ENCODE measurements around the gene BABAM2.
"Not testable (repeated sequence)": the region's sequence is repeated elsewhere in the genome, so short reads cannot be mapped to it uniquely, and the experiment has no call there.

BABAM2 gene

DNA sequence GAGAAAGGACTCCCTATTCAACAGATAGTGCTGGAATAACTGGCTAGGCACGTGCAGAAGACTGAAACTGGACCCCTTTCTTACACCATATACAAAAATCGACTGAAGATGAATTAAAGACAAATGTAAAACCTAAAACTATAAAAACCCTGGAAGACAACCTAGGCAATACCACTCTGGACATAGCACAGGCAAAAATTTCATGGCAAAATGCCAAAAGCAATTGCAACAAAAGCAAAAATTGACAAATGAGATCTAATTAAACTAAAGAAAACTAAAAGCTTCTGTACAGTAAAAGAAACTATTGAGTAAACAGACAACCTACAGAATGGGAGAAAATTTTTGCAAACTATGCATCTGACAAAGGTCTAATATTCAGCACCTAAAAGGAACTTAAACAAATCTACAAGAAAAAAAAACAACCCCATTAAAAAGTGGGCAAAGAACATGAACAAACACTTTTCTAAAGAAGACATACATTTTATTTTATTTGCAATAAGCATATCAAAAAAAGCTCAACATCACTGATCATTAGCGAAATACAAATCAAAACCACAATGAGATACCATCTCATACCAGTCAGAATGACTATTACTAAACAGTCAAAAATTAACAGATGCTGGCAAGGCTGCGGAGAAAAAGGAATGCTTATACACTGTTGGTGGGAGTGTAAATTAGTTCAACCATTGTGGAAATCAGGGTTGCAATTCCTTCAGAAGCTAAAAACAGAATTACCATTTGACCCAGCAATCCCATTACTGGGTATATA lies 8.5 kb upstream of the BABAM2 start:
- DNase-seq: not testable (repeated sequence)

DNA sequence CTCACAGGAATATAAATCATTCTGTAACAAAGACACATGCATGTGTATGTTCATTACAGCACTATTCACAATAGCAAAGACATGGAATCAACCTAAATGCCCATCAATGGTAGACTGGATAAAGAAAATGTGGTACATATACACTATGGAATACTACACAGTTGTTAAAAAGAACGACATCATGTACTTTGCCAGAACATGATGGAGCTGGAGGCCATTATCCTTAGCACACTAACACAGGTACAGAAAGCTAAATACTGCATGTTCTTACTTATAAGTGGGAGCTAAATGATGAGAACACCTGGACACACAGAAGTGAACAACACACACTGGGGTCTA lies 8.0 kb upstream of the BABAM2 start:
- DNase-seq: not testable (repeated sequence)

DNA sequence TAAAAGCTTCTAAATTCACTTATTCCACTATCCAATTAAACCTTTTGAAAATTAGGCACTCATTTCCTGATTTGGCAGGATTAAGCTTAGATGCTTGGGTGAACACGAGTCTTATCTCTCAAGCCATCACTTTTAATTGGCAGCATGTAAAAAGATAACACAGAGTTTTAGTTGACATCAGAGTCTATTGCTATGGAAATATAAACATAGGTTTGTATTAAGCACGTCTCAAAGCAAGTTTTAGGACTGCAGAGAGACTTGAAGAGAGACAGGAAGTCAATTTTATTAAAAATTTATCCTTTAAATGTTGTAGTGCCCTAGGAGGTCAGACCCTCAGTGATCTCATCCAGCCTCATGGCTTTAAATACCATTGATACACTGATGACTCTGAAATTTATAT lies 5.9 kb upstream of the BABAM2 start:
- DNase-seq: no peak

DNA sequence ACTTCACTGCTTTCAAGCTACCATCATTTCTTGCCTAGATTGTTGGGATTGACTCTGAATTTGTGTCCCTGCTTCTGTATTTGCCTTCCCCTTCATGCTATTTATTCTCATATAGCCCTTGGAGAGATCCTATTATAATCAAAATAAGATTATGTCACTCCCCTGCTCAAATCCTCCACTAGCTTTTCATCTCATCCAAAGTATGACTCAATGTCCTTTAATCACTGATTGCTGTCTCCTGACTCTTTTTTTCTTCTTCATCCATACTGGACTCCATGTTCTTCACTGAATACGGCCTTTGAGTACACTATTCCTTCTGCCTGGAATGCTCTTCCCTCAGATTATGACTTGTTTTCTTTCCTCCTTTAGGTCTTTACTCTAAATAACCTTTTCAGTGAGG lies 5.3 kb upstream of the BABAM2 start:
- DNase-seq: no peak

DNA sequence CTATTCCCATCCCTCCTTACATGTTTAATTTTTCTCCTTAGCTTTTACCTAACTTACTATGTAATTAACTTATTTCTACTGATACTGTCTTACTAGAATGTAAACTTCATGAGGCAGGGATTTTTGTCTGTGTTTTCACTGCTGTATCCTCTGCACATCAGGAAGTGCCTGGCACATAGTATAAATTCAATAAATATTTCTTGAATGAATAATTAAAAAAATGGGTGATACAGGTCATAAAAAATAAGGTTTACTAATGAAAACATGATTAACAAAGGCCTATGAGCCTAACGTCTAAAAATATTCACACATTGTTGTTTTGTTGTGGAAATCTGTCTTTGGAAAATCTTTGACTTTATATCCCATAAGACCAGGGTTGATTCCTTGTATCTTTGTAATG lies 4.9 kb upstream of the BABAM2 start:
- no peak for DNase-seq

DNA sequence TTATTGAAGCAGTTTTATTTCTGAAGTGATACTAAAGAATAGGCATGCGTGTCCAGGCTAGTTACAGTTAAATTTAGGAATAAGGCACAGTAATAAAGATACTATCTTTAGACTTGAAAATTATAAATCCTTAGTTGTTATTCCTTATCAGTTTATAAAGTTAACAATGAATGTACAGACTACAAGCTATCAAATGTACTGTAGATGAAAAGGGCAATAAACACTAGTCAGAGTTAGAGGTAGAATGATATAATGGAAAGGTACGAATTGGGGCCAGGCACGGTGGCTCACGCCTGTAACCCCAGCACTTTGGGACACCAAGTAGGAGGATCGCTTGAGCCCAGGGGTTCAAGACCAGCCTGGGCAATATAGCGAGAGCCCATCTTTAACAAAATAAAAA lies 4.2 kb upstream of the BABAM2 start:
- no peak for DNase-seq

DNA sequence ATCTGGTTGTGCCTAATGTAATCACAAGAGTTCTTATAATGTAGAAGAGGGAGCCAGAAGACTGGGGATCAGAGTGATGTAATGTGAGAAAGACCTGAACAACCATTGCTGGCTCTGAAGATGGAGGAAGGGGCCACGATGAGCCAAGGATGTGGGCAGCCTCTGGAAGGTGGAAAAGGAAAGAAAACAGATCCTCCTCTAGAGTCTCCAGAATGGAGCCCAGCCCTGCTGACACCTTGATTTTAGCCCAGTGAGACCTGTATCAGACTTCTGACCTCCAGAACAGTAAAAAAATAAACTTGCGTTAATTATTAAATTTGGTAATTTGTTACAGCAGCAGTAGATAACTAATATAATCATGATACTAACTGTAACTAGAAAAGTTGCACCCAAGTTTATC lies 3.4 kb upstream of the BABAM2 start:
- DNase-seq: no peak

DNA sequence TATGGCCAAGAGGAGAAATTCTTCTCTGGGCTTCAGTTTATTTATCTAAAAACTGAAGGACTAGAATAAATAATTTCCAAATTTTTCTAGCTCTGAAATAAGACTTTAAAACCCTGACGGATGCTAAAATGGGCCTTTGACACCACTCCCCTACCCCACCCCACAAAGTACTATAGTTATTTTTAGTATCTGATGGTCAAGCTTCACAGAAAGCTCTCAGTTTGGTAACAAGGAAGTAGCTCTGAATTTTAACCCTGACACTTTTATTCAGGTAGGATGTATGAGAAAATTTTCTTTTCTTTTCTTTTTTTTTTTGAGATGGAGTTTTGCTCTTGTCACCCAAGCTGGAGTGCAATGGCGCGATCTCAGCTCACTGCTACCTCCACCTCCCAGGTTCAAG lies 2.7 kb upstream of the BABAM2 start:
- no peak for DNase-seq

DNA sequence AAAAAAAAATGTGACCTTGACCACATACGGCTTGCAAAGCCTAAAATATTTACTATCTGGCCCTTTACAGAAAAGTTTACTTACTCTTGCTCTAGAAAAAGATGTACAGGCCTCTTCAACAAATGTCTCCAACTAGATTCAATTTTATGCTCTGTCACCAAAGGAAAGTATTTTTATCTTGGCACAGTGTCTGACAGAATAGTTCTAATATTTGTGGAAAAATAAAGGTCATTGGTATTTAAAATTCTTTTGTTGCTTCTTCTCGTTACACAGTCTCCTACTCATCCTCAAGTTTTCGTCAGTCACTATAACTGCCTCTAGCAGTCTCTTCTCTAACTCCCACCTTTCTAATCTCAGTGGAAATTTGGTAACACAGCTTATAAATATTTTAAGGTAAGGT lies 1.7 kb upstream of the BABAM2 start:
- no peak for DNase-seq

DNA sequence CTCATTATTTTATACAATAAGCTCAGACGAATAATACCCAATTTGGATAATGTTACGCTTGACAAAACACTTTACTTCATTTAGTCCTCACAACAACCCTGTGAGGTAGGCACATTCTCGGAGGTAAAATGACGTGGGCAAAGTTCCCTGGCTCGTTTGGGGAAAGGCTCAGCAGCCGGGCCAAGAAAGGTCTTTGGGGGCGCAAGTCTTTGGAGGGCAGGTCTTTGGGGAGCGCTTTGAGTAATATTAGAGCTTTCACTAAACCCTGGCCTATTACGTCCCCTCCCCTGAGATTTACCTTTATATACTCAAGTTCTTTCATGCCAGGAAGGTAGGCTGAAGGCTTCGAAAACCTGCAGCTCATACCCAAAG lies 769 bp upstream of the BABAM2 start:
- no peak for DNase-seq

DNA sequence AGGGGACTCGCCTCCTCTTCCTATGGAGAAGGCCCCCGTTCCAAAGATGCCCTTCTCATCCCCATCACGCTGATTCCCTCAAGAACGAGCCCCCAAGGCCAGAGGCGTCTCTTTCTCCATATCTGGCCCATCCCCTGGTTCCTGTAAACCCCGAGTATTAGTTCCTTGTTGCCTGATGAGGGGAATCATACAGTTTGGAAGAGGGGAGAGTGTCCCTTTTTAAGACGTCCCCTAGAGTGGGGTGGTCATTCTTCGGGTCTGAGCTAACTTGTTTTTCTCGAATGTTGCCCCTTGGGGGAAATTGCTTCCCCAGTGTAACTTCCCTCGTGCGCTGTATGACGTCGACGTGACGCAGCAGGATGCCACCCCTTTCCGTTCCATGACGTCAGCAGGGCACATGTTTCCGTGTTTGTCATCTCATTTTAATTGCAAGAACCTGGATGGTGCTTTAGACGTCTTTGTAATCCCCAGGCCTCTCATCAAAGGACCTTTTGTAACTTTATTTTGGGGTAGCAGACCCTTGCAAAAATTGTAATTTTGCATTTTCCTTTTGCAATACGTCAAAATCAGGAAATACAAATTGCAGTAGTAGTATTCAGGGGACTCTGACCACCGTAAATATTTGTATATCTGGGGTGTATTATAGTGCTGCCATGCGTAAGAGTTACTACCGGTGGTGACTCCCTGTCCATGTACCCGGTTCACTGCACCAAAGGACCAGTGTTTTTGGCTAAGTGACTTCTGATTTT lies 569 bp downstream of the BABAM2 start:
- DNase-seq: no peak

DNA sequence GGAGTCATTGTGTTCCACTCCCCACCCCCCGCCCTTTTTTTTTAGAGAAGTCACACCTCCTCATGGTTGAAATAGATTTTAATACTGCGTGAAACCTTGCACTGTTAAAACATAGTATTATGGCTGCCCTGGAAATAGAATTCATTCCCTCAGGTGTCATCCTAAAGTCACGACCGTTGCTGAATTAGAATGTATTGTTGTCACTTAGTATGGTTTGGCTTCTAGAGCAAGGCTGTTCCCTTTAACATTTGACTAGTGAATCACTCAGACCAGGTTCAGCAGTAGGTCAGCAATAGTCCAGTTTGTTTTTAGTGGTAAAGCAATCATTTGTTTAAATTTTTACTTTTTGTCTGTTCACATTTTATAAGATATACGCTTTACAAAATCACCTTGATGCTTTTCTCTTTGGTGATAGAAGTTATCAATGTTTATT lies 1.2 kb downstream of the BABAM2 start:
- DNase-seq: no peak

DNA sequence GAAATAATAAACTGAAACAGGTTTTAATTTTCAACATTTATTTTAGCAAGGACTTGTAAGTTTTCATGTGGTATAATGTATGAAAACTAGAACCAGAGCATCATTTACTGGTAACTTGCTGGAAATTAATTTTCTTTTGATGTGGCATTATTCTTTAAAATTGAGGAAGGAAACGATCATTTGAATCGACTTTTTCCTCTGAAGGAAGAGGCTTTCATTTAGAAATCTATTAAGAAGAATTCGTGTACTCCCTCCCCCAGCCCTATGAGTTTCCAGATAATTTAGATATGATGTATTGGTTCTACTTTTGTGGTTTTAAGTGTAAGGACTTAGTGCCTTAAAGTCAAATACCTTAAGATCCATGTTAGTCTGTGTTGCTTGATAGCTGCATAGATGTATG lies 2.5 kb downstream of the BABAM2 start:
- DNase-seq: no peak

DNA sequence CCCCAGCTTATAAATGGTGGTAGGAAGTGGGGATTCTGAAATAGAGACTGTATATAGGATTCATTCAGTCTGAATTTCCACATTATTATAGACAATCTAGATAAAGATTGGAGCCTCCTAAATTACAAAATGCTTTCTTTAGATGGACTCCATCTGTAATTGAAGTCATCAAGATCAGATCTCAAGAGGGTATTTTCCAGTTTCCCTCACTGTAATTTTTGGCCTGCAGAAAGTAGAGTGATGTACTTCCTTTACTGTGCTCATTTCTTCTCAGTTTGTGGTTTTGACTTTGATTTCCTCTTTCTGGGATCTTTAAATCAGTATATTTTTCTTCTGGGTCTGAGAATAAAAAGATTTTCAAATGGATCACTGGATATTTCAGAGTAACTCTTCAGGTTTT lies 7.2 kb downstream of the BABAM2 start:
- no peak for DNase-seq

DNA sequence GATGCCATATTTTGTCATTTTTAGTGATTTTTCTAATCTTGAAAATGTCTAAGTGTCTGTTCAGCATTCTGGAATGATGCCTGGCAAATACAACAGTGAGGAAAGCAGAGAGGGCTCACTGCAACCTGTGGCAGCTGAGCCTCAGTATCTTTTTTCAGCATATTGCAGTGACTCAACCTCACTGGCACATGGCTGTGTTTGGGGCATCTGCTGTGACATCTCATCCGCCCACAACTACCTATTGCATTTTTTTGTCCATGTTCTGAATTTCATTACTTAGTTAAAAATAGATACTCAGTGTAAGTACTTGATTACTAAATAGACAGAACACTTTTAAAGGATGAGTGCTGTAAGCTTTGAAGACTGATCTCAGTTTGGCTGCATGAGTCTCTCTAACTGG lies 10.7 kb downstream of the BABAM2 start:
- DNase-seq: no peak

DNA sequence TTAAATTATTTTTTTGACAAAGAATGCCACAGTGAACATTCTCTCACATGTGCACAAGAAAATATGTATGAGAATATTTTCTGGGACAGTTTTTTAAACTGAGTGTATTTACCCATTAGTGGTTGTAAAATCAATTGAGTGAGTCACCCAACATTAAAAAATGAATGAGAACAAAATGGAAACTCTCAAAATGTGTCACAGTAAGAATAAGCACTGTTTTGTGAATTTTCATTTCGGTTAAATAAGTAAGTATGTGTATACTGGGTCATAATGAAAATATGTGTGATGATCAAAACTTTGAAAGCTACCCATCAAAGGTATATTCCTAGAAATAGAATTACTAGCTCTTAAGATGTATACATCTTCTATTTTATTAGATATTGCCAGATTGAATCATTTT lies 11.6 kb downstream of the BABAM2 start:
- DNase-seq: no peak

DNA sequence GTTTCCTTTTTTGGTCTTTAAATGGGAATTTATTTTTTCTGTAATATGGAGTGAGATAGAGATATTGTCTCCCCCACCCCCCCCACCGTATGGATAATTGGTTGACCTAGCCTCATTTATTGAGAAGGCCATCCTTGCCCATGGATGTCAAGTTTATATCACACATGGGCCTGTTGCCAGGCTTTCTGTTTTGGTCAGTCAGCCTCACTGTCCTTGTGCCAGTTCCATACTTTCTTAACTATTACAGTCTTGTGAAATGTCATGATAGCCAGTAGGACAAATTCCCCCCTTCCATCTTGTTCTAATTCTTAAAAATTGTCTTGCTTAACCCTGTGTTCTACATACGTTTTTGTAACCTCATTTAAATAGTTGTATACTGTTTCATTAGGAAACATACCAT lies 12.5 kb downstream of the BABAM2 start:
- no peak for DNase-seq

DNA sequence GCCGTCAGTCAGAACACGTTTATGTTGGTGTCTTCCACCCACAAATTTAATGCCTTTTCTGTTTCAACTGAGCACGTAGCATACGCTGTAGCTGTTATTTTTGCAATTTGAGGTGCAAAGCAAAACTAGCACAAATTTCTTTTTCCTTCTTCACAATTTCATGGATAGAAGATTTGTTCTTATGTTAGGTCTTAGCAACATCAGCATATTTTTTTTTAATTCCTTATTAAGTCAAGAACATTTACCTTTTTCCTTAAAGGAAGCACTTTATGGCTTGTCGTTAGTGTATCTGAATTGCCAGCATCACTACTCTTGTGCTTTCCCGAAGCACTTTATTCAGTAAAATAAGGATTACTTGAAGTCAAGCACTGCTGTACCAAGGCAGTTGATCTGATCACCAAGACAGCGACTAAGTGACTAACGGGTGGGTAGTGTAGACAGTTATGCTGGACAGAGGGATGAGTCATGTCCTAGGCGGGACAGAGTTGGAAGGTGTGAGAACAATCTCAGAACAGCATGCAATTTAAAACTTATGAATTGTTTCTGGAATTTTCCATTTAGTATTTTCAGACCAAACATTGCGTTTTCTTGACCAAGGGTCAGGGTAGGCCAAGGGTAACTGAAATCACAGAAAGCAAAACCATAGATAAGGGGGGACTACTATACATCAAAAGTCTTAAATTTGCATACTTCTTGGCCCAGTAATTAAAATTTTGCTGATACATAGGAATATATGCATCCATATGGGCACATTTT lies 13.3 kb downstream of the BABAM2 start:
- no peak for DNase-seq

DNA sequence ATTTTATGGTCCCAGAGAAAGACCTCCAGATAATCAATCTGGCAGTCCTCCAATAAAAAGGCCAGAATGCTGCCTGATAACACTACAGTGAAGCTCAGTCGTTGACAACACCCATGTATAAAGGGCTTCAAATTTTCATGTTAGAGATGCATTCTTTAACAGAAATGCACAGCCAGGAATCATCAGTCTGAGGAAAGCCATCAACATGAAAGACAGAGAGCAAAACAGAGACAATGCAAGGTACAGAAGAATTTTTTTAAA lies 13.8 kb downstream of the BABAM2 start:
- no peak for DNase-seq

DNA sequence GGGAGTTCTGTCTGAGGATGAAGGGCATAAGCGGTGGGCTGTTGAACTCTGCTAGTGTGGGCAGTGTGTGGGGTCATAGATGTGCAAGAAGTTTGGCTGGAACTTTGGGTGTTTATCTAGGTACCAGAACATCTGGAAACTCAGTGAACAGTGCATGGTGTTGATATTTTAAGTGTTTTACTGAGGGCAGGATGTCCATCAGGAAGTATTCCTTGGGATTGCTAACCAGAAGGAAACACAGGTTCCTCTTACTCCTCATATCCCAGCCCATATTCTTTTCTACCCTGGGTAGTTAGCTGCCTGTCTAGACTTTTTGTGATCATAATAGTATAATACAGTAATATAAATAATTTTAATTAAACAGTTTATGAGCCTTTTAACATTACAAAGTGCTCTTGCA lies 15.5 kb downstream of the BABAM2 start:
- DNase-seq: no peak

DNA sequence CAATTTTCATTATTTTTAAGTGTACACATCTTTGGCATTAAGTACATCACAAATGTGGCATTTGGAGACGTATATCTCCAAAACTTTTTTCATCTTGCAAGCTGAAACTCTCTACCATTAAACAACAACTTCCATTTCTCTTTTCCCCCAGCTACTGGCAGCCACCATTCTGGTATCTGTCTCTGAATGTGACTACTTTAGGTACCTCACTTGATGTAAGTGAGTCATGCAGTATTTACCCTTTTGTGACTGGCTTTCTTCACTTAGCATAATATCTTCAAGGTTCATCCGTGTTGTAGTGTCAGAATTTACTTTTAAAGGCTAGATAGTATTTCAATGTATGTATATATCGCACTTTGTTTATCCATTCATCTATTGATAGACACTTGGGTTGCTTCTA lies 17.0 kb downstream of the BABAM2 start:
- DNase-seq: no peak

DNA sequence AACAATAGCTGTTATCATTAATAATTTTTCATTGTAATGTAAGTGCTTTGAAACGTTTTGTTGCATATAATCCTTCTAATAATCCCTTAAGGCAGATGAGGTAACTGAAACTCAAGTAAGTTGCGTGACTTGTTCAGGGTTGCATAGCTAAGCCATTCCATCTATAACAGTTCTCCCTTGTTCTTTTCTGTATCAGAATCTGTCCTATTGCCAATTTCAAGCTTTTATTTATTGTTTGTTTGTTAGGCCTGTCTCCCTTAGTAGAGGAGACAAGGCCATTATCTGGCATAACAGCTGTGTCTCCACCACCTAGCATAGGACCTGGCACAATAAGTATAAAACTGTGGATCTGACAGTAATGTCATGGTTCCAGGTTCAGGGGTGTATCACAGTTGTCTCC lies 19.4 kb downstream of the BABAM2 start:
- DNase-seq: no peak

DNA sequence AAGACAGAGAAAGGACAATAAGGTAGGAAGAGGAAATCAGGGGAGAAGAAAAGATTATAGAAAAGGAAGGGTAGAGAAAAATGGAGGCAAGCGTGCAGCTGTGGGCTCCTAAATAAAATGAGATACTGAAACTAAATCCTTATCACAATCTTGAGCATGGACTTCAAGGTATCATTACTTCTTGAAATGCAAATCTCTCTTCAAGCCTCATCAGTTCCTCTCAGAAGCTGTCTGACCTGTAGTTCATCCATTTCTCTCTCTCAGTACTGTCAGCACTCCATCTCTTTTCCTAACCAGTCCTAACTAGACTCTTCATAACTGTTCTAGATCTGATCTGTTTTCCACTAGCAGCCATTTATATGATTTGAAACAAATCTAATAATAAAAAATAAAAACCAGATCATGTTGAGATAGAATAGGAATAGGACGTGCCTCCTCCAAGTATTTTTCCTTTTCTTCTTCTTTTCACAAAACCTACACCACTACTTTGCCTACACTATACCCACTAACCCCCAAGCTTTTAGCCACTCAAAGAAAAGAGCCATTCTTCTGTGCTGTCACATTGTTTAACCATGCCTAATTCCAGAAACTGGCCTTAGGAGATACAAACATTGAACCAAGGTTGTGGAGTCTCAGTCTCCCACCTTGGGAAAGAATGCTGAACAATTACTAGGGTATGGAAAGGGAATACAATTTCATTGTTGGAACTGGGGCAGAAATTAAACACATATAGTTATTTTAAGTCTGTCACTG lies 21.1 kb downstream of the BABAM2 start:
- DNase-seq: no peak

DNA sequence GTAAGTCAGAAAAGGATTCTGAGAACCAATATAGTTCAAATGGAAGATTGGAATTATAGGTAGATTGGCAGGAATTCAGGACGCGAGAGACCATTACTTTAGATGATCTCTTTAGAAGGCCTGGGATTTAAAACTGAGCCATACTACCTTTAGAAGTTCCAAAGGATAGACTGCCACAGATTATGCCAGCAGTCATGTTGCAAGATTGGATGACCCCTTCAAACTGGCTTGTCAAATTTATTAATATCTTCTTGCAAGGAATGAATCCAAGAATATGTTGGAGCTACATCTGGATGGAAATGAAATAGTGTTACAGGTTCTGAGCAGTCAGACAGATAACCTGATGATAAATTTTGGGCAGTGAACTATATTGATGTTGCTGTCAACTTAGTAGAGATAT lies 22.0 kb downstream of the BABAM2 start:
- DNase-seq: no peak
